Thyroid gland (tissue), 4 donors: ENCODE results near the gene WDPCP.

Source experiments
- POLR2A ChIP-seq, 2 donors: fragments of 450-650 bp; IDR thresholded peaks; one replicate each; pipeline ENCODE4 v1.6.1; 2017; ENCODE audit warnings: antibody characterized with exemption in 2 of 2, mild to moderate bottlenecking in 2 of 2, moderate library complexity in 1 of 2
- TF ChIP-seq, protein P1 (sequence below), 6 experiments: fragments of 200-600 bp in 3 of 6; fragments of 450-650 bp in 3 of 6; sonication (generic) in 3 of 6; IDR thresholded peaks; one replicate each; pipeline ENCODE4 v1.5.1; 2016 to 2019; ENCODE audit warnings: antibody characterized with exemption in 6 of 6, mild to moderate bottlenecking in 2 of 6, inconsistent platforms in 1 of 6, moderate library complexity in 1 of 6

DNA sequence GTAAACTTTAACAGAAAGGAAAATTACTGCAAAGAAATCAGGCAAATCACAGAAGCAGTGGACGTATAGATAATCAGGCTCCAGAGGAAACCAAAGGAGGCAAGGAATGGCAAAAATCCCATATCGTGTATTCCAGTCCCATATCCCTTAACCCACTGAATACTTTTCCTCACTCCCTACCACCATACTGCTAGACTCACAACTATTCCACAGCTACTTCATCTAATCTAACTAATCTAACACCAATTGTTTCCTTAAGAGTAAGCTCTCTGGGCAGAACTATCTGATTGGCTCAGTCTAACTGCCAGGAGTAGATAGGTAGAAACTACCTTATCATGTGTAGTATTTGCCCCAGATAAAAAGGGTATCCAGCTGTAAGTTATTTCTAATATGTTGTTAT, 16.3 kb downstream of the WDPCP start:
- TF ChIP-seq, protein P1, sequence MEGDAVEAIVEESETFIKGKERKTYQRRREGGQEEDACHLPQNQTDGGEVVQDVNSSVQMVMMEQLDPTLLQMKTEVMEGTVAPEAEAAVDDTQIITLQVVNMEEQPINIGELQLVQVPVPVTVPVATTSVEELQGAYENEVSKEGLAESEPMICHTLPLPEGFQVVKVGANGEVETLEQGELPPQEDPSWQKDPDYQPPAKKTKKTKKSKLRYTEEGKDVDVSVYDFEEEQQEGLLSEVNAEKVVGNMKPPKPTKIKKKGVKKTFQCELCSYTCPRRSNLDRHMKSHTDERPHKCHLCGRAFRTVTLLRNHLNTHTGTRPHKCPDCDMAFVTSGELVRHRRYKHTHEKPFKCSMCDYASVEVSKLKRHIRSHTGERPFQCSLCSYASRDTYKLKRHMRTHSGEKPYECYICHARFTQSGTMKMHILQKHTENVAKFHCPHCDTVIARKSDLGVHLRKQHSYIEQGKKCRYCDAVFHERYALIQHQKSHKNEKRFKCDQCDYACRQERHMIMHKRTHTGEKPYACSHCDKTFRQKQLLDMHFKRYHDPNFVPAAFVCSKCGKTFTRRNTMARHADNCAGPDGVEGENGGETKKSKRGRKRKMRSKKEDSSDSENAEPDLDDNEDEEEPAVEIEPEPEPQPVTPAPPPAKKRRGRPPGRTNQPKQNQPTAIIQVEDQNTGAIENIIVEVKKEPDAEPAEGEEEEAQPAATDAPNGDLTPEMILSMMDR (IDR thresholded peaks at IDR 0.05): no peak
- no peak for TF ChIP-seq POLR2A (IDR thresholded peaks at IDR 0.05)
